ENCODE data around the gene TTC22.

DNA sequence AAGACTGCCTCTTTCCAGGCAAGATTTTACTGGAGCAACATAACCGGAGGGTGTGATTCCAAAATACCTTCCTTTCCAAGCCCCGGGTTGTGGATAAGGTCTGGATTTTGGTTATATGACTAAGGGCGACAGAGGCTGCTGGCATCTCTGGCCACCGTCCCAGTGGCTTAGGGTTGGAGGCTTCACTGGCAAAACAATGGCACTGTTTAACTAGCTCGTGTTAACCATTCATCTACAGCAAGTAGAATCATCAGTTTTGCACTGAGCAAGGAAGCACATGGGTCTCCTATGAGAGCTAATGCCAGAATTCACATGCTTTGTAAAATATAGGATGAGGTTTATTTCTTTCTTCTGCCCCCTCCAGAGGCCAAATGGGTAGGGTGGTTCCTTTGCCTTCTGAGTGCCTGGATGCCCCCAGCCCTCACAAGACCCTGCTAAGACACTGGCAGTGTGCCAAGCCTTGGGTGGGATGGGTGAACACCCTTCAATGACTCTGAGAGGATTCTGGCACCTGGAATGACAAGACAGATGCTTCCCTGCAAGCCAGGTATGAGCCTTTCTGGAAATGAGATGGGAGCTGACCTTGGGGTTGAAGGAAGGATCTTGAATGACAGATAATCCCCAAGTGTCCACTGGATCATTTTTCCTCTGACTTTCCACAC lies 49.1 kb upstream of the TTC22 start:
- TF ChIP-seq ZFP30 (CRISPR knock-in tag; IDR thresholded peaks at IDR 0.05) (no peak), OSR1 (CRISPR knock-in tag; IDR thresholded peaks at IDR 0.05) (no peak), ARNTL (CRISPR knock-in tag; IDR thresholded peaks at IDR 0.05; ENCODE audit: borderline replicate concordance, low read depth) (no peak), ESRRG (CRISPR knock-in tag; IDR thresholded peaks at IDR 0.05) (no peak), TCF4 (CRISPR knock-in tag; IDR thresholded peaks at IDR 0.05; ENCODE audit: borderline replicate concordance) (no peak), BACH2 (CRISPR knock-in tag; IDR thresholded peaks at IDR 0.05; ENCODE audit: borderline replicate concordance) (no peak), PPARA (CRISPR knock-in tag; IDR thresholded peaks at IDR 0.05; ENCODE audit: borderline replicate concordance) (no peak), ZNF8 (CRISPR knock-in tag; IDR thresholded peaks at IDR 0.05) (no peak), TOX (CRISPR knock-in tag; IDR thresholded peaks at IDR 0.05; ENCODE audit: borderline replicate concordance) (no peak)
- TF ChIP-seq, protein P1, sequence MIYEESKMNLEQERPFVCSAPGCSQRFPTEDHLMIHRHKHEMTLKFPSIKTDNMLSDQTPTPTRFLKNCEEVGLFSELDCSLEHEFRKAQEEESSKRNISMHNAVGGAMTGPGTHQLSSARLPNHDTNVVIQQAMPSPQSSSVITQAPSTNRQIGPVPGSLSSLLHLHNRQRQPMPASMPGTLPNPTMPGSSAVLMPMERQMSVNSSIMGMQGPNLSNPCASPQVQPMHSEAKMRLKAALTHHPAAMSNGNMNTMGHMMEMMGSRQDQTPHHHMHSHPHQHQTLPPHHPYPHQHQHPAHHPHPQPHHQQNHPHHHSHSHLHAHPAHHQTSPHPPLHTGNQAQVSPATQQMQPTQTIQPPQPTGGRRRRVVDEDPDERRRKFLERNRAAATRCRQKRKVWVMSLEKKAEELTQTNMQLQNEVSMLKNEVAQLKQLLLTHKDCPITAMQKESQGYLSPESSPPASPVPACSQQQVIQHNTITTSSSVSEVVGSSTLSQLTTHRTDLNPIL (CRISPR knock-in tag; IDR thresholded peaks at IDR 0.05; ENCODE audit: low read depth) = no peak
- TF ChIP-seq, protein P2, sequence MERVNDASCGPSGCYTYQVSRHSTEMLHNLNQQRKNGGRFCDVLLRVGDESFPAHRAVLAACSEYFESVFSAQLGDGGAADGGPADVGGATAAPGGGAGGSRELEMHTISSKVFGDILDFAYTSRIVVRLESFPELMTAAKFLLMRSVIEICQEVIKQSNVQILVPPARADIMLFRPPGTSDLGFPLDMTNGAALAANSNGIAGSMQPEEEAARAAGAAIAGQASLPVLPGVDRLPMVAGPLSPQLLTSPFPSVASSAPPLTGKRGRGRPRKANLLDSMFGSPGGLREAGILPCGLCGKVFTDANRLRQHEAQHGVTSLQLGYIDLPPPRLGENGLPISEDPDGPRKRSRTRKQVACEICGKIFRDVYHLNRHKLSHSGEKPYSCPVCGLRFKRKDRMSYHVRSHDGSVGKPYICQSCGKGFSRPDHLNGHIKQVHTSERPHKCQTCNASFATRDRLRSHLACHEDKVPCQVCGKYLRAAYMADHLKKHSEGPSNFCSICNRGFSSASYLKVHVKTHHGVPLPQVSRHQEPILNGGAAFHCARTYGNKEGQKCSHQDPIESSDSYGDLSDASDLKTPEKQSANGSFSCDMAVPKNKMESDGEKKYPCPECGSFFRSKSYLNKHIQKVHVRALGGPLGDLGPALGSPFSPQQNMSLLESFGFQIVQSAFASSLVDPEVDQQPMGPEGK (CRISPR knock-in tag; IDR thresholded peaks at IDR 0.05; ENCODE audit: borderline replicate concordance) = no peak
- TF ChIP-seq, protein P3, sequence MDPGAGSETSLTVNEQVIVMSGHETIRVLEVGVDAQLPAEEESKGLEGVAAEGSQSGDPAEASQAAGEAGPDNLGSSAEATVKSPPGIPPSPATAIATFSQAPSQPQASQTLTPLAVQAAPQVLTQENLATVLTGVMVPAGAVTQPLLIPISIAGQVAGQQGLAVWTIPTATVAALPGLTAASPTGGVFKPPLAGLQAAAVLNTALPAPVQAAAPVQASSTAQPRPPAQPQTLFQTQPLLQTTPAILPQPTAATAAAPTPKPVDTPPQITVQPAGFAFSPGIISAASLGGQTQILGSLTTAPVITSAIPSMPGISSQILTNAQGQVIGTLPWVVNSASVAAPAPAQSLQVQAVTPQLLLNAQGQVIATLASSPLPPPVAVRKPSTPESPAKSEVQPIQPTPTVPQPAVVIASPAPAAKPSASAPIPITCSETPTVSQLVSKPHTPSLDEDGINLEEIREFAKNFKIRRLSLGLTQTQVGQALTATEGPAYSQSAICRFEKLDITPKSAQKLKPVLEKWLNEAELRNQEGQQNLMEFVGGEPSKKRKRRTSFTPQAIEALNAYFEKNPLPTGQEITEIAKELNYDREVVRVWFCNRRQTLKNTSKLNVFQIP (CRISPR knock-in tag; IDR thresholded peaks at IDR 0.05; ENCODE audit: borderline replicate concordance, low read depth) = no peak
- TF ChIP-seq, protein P4, sequence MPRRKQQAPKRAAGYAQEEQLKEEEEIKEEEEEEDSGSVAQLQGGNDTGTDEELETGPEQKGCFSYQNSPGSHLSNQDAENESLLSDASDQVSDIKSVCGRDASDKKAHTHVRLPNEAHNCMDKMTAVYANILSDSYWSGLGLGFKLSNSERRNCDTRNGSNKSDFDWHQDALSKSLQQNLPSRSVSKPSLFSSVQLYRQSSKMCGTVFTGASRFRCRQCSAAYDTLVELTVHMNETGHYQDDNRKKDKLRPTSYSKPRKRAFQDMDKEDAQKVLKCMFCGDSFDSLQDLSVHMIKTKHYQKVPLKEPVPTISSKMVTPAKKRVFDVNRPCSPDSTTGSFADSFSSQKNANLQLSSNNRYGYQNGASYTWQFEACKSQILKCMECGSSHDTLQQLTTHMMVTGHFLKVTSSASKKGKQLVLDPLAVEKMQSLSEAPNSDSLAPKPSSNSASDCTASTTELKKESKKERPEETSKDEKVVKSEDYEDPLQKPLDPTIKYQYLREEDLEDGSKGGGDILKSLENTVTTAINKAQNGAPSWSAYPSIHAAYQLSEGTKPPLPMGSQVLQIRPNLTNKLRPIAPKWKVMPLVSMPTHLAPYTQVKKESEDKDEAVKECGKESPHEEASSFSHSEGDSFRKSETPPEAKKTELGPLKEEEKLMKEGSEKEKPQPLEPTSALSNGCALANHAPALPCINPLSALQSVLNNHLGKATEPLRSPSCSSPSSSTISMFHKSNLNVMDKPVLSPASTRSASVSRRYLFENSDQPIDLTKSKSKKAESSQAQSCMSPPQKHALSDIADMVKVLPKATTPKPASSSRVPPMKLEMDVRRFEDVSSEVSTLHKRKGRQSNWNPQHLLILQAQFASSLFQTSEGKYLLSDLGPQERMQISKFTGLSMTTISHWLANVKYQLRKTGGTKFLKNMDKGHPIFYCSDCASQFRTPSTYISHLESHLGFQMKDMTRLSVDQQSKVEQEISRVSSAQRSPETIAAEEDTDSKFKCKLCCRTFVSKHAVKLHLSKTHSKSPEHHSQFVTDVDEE (CRISPR knock-in tag; IDR thresholded peaks at IDR 0.05) = no peak
